Natural killer cell treated with Interleukin-12 subunit alpha and Interleukin-12 subunit beta and Interleukin-15 and Interleukin-18, amount 100 ng/mL, for 72 hours (primary cell): ENCODE measurements around the gene RPS6KA1. TPM values are rescaled to one million over a fixed set of nuclear protein-coding genes. Genes with fewer than 3 reads are reported as not detected.
"Not testable (repeated sequence)": the region's sequence is repeated elsewhere in the genome, so short reads cannot be mapped to it uniquely, and the experiment has no call there.

Experiments used
- ATAC-seq, 2 donors: fragments of 150-1000 bp; cut with Tn5 transposase in 1 of 2; sonication (Bioruptor Pico), chemical (Tn5 transposase) in 1 of 2; 2 replicates each; pipeline ENCODE4 v1.10.0; 2021
- DNase-seq: peaks from one replicate; pipeline ENCODE4 v3.0.0; 2022; ENCODE audit warnings: low spot score
- H3K27ac Mint-ChIP-seq, 2 donors: 1 replicate in 1 of 2; 2 replicates in 1 of 2; pipeline ENCODE4 v1.8.0; 2022; ENCODE audit warnings: mixed read lengths in 2 of 2, mild to moderate bottlenecking in 1 of 2, moderate library complexity in 1 of 2
- H3K27me3 Mint-ChIP-seq, 2 donors: 1 replicate in 1 of 2; 2 replicates in 1 of 2; pipeline ENCODE4 v1.8.0; 2022; ENCODE audit warnings: mixed read lengths in 2 of 2
- H3K36me3 Mint-ChIP-seq: one replicate; pipeline ENCODE4 v1.8.0; 2022; ENCODE audit warnings: mixed read lengths
- H3K4me1 Mint-ChIP-seq, 2 donors: 1 replicate in 1 of 2; 2 replicates in 1 of 2; pipeline ENCODE4 v1.8.0; 2022; ENCODE audit warnings: low read depth in 2 of 2, mixed read lengths in 2 of 2, mild to moderate bottlenecking in 1 of 2
- H3K4me3 Mint-ChIP-seq: one replicate; pipeline ENCODE4 v1.8.0; 2022; ENCODE audit warnings: mixed read lengths
- H3K9me3 Mint-ChIP-seq: 2 replicates; pipeline ENCODE4 v1.8.0; 2022; ENCODE audit warnings: mixed read lengths
- total RNA-seq, 2 donors: library from RNA; stranded (reverse); gene quantifications; one replicate each; pipeline ENCODE4 v1.2.3, GENCODE V29; 2022

Gene RPS6KA1
- total RNA-seq, 2 donors from 2014 or later: 324 to 369 TPM

DNA sequence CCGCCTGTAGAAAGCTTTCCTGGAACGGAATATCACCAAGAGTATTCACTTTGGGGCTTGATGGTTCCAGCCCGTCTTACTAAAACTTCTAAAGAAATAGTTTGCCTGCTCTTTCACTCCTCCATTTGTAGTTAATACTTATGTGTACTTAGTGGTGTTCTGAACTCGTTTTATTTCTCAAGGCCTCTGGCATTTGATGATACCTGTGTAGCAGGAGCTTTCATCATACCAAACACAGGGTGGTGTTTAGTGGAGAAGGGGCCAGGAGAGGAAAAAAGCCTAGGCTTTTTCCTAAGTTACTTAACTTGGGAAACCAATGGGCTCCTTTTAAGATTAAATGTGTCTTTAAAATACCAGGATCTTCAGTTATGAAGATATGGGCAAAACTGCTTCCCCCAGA lies 74.3 kb downstream of the RPS6KA1 start:
- H3K4me1 Mint-ChIP-seq: peaks cover 14 to 20% of the 10 kb centered on the region in 2 donors
- no peak for ATAC-seq
- H3K4me3 Mint-ChIP-seq: no peak overlapping the region
- H3K27me3 Mint-ChIP-seq: no peaks in the 10 kb centered on the region
- H3K36me3 Mint-ChIP-seq: no peaks in the 10 kb centered on the region
- DNase-seq: no peak
- H3K27ac Mint-ChIP-seq: peak overlapping the region in 1 of 2 donors; percentile 51
- H3K9me3 Mint-ChIP-seq: no peaks in the 10 kb centered on the region

DNA sequence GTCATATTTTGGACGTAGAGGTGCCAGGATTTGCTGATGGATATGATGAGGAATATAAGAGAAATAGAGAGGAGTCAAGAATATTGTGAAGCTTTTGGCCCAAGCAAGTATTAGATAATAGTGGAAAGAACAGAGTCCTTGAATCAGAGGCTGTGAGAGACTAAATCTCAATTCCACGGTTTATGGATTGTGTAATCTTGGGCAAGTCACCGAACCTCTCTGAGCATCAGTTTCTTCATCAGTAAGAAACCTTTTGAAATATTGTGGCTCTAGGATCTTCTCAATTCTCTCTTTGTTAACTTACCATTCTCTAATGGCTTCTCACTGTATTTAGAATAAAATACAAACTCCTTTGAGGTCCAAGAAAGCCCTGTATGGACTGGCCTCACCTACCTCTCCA lies 77.6 kb downstream of the RPS6KA1 start:
- no peak for DNase-seq
- H3K4me3 Mint-ChIP-seq: peak overlapping the region; percentile 36
- H3K27me3 Mint-ChIP-seq: peaks cover 0 to 2% of the 10 kb centered on the region in 2 donors
- peak overlapping the region; percentile 30 to 34 for H3K27ac Mint-ChIP-seq
- peaks cover 11 to 15% of the 10 kb centered on the region in 2 donors for H3K4me1 Mint-ChIP-seq
- H3K9me3 Mint-ChIP-seq: no peaks in the 10 kb centered on the region
- no peaks in the 10 kb centered on the region for H3K36me3 Mint-ChIP-seq
- ATAC-seq: peak in 1 of 2 donors; percentile 65

DNA sequence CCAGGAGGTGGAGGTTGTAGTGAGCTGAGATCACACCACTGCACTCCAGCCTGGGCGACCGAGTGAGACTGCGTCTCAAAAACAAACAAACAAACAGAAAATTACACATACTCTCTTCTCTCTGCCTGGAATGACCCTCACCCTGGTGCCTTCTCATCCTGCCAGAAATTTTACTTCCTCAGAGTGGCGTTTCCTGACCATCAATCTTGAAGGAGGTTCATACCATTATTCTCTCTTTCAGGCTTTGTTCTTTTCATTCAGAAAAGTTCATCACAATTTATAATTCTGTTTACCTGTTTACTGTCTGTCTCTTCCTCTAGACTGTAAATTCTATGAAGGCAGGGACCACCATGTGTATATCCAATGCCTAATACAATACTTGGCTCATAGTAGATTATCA lies 79.3 kb downstream of the RPS6KA1 start:
- DNase-seq (no peak), ATAC-seq (no peak)
- H3K36me3 Mint-ChIP-seq: no peaks in the 10 kb centered on the region
- H3K4me3 Mint-ChIP-seq: no peak overlapping the region
- peaks cover 7 to 15% of the 10 kb centered on the region in 2 donors for H3K4me1 Mint-ChIP-seq
- H3K27ac Mint-ChIP-seq: peak overlapping the region in 1 of 2 donors; percentile 69
- H3K9me3 Mint-ChIP-seq: no peaks in the 10 kb centered on the region
- peaks cover 0 to 2% of the 10 kb centered on the region in 2 donors for H3K27me3 Mint-ChIP-seq

DNA sequence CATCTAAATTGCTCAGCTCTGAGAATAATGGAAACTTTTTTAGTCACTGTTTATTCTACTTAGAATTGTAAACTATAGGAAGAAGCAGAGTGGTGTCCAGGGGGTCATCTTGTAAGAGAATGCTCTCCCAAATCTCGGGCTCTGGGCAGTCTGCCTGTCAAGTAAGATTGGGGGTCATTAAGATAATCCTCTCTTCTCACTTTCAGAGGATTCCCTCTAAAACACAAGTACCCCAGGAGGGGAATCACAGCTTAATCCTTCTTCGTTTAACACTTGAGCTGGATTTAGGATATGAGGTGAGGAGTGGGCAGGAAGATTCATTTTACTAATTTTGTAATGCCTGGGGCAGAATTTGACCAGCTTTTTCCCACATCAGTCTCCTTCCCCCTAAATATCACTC lies 81.2 kb downstream of the RPS6KA1 start:
- H3K27ac Mint-ChIP-seq: no peak overlapping the region
- H3K27me3 Mint-ChIP-seq: peaks cover 0 to 2% of the 10 kb centered on the region in 2 donors
- no peak overlapping the region for H3K4me3 Mint-ChIP-seq
- H3K36me3 Mint-ChIP-seq: no peaks in the 10 kb centered on the region
- no peak for DNase-seq
- no peak for ATAC-seq
- peaks cover 7 to 13% of the 10 kb centered on the region in 2 donors for H3K4me1 Mint-ChIP-seq
- H3K9me3 Mint-ChIP-seq: no peaks in the 10 kb centered on the region

DNA sequence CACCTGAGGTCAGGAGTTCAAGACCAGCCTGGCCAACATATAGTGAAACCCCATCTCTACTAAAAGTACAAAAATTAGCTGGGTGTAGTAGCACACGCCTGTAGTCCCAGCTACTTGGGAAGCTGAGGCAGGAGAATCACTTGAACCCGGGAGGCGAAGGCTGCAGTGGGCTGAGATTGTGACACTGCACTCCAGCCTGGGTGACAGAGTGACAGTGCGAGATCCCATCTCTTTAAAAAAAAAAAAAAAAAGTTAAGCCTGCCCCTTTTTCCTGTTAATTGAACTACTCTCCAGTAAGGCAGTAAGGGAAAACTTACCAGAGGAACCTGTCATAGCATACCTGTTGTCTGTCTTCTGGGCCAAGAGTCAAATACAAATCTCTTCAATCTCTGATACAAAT lies 83.1 kb downstream of the RPS6KA1 start:
- H3K27ac Mint-ChIP-seq, ATAC-seq: not testable (repeated sequence)

DNA sequence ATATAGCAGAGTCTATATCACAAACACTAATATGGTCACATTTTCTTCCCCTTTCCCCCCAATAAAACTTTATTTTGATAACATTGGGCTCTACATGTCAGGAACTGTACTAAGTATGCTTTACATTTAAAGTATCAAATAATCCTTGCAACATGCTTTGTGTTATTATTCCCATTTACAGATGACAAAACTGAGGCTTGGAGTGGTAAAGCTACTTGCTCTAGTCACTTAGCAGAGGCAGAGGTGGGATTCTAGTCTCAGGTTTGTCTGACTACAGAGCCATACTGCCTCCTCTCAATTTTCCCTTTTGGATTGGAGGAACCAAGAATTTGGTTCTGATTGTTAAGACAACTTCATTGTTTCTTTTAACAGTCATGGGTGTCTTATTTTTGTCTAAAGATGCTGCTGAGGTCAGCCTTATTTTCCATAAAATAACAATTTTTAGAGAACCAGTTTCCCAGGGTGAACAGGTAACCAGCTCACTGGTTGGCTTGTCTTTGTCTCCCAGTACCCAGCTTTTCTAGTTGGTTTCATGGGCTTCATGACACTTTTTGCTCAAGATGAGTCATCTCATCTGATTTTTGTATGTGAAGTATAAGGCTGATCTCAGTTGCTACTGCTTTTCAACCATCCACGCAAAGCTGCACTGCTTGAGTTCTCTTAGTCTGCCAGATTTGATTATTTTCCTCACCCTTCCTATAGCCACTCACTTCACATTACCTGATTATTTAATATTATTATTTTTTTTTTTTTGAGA lies 85.3 kb downstream of the RPS6KA1 start:
- Mint-ChIP-seq H3K27ac (no peak overlapping the region), H3K4me3 (no peak overlapping the region), H3K36me3 (no peaks in the 10 kb centered on the region), H3K9me3 (no peaks in the 10 kb centered on the region), H3K4me1 (peaks cover 12 to 15% of the 10 kb centered on the region in 2 donors), H3K27me3 (peaks cover 0 to 2% of the 10 kb centered on the region in 2 donors)
- no peak for DNase-seq
- ATAC-seq: no peak

More for the DNA sequence above, 83.1 kb downstream of the RPS6KA1 start:
- not testable (repeated sequence) for H3K9me3 Mint-ChIP-seq, DNase-seq, H3K27me3 Mint-ChIP-seq, H3K36me3 Mint-ChIP-seq, H3K4me1 Mint-ChIP-seq, H3K4me3 Mint-ChIP-seq

DNA sequence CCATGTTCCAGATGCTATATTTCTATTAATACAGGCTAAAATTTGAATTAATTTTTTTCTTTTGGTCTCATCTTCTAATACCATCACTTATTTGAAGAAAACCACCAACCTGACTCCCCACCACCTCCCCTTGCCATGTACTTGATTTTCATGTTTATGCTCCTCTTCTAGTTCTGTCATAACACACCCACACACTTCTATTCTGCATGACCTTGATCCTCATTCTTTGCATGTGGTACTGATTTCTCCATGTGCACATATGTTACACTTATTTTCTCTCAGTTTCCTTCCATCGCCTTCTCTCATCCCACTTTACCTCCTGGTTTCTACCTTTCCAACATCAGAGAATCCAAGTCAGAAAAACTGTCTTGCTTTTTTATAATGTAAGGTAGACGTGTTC lies 87.3 kb downstream of the RPS6KA1 start:
- DNase-seq (no peak), ATAC-seq (no peak)
- Mint-ChIP-seq H3K36me3 (no peaks in the 10 kb centered on the region), H3K9me3 (no peaks in the 10 kb centered on the region), H3K4me3 (no peak overlapping the region), H3K4me1 (peaks cover 26 to 28% of the 10 kb centered on the region in 2 donors), H3K27me3 (no peaks in the 10 kb centered on the region), H3K27ac (peak overlapping the region in 1 of 2 donors; percentile 4)

DNA sequence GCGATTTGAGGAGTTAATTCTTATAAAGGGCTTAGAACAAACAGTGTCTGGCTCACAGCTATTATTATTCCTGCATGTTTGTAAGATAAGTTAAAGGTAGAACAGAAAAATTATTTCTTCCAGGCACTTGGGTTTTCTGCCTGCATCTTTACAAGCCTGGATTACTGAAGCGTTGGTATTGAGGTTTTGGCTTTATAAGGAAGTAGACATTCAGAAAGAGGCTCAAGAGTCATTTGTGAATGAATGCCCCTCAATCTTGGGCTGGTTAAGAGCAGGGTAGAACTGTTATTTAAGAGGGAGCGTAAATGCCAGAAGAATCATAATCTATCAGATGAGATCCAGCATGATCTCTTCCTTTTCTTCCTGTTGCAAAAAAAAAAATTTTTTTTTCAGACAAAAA lies 89.0 kb downstream of the RPS6KA1 start:
- ATAC-seq (no peak), DNase-seq (no peak)
- H3K27me3 Mint-ChIP-seq: no peaks in the 10 kb centered on the region
- peak overlapping the region; percentile 98 for H3K27ac Mint-ChIP-seq
- no peaks in the 10 kb centered on the region for H3K36me3 Mint-ChIP-seq
- peaks cover 27 to 28% of the 10 kb centered on the region in 2 donors for H3K4me1 Mint-ChIP-seq
- peak overlapping the region; percentile 41 for H3K4me3 Mint-ChIP-seq
- H3K9me3 Mint-ChIP-seq: no peaks in the 10 kb centered on the region

Other genes starting within 250 kb of the RPS6KA1 start
- gene SH3BGRL3, start 249.7 kb upstream of the RPS6KA1 start, total RNA-seq: 100 to 1,000 TPM; 203 to 249 TPM
- 10 to 100 TPM in 1 of 2 donors, 1 to 10 TPM in 1; 9.9 to 24.8 TPM for gene UBXN11, start 223.1 kb upstream of the RPS6KA1 start, total RNA-seq
- 10 to 100 TPM in 1 of 2 donors, 1 to 10 TPM in 1; 8.1 to 17.2 TPM for gene CD52, start 211.8 kb upstream of the RPS6KA1 start, total RNA-seq
- gene CRYBG2, start 175.6 kb upstream of the RPS6KA1 start, total RNA-seq: under 1 TPM in 1 of 2 donors, not detected in 1; 0.95 TPM
- not detected for gene ZNF683, start 157.0 kb upstream of the RPS6KA1 start, total RNA-seq
- gene LIN28A, start 118.9 kb upstream of the RPS6KA1 start, total RNA-seq: not detected
- gene DHDDS, start 97.4 kb upstream of the RPS6KA1 start, total RNA-seq: 10 to 100 TPM; 63.5 to 87.7 TPM
- 100 to 1,000 TPM; 493 to 648 TPM for gene HMGN2, start 57.3 kb upstream of the RPS6KA1 start, total RNA-seq
- 100 to 1,000 TPM; 132 to 196 TPM for gene ARID1A, start 166.3 kb downstream of the RPS6KA1 start, total RNA-seq